ENCODE measurements around the gene MAPRE3.

Gene MAPRE3

GRCh38 chr2:26936855-26937254 lies 33.6 kb upstream of the MAPRE3 start:
- no peak for DNase-seq (ENCODE audit: extremely low read depth, insufficient read length)
- H3K36me3 ChIP-seq (ENCODE audit: control insufficient read depth, insufficient read depth, low read length) = no peaks in the 10 kb centered on the region
- TF ChIP-seq CTCF (IDR thresholded peaks at IDR 0.05; ENCODE audit: insufficient read depth, low read length, poor library complexity, severe bottlenecking) = no peak
- no peak overlapping the region for H3K4me3 ChIP-seq (replicated peaks; ENCODE audit: low read depth, low read length)
- H3K27me3 ChIP-seq (replicated peaks; ENCODE audit: control insufficient read depth, insufficient read depth, low read length) = 0 out of 2 replicates have a peak, but pooled peaks cover 1% of the 10 kb centered on the region

GRCh38 chr2:26938399-26939118 lies 31.9 kb upstream of the MAPRE3 start:
- no peak for TF ChIP-seq CTCF (IDR thresholded peaks at IDR 0.05; ENCODE audit: insufficient read depth, low read length, poor library complexity, severe bottlenecking)
- Histone ChIP-seq H3K4me3 (replicated peaks; ENCODE audit: low read depth, low read length) (no peak overlapping the region), H3K27me3 (replicated peaks; ENCODE audit: control insufficient read depth, insufficient read depth, low read length) (0 out of 2 replicates have a peak, but pooled peaks cover 1% of the 10 kb centered on the region), H3K36me3 (ENCODE audit: control insufficient read depth, insufficient read depth, low read length) (no peaks in the 10 kb centered on the region)
- no peak for DNase-seq (ENCODE audit: extremely low read depth, insufficient read length)

GRCh38 chr2:26940001-26940400 lies 30.4 kb upstream of the MAPRE3 start:
- TF ChIP-seq CTCF (IDR thresholded peaks at IDR 0.05; ENCODE audit: insufficient read depth, low read length, poor library complexity, severe bottlenecking) = no peak
- 0 out of 2 replicates have a peak, but pooled peaks cover 1% of the 10 kb centered on the region for H3K27me3 ChIP-seq (replicated peaks; ENCODE audit: control insufficient read depth, insufficient read depth, low read length)
- H3K36me3 ChIP-seq (ENCODE audit: control insufficient read depth, insufficient read depth, low read length) = no peaks in the 10 kb centered on the region
- no peak for DNase-seq (ENCODE audit: extremely low read depth, insufficient read length)
- no peak overlapping the region for H3K4me3 ChIP-seq (replicated peaks; ENCODE audit: low read depth, low read length)

GRCh38 chr2:26941486-26941885 lies 29.0 kb upstream of the MAPRE3 start:
- no peaks in the 10 kb centered on the region for H3K27me3 ChIP-seq (replicated peaks; ENCODE audit: control insufficient read depth, insufficient read depth, low read length)
- no peak for TF ChIP-seq CTCF (IDR thresholded peaks at IDR 0.05; ENCODE audit: insufficient read depth, low read length, poor library complexity, severe bottlenecking)
- H3K4me3 ChIP-seq (replicated peaks; ENCODE audit: low read depth, low read length) = no peak overlapping the region
- DNase-seq (ENCODE audit: extremely low read depth, insufficient read length) = no peak
- H3K36me3 ChIP-seq (ENCODE audit: control insufficient read depth, insufficient read depth, low read length) = no peaks in the 10 kb centered on the region

- DNase-seq (ENCODE audit: extremely low read depth, insufficient read length) = peak; percentile 31
- Histone ChIP-seq H3K27me3 (replicated peaks; ENCODE audit: control insufficient read depth, insufficient read depth, low read length) (no peaks in the 10 kb centered on the region; the same call in 1 of the 2 replicates), H3K4me3 (replicated peaks; ENCODE audit: low read depth, low read length) (no peak overlapping the region), H3K36me3 (ENCODE audit: control insufficient read depth, insufficient read depth, low read length) (no peaks in the 10 kb centered on the region)
- TF ChIP-seq CTCF (IDR thresholded peaks at IDR 0.05; ENCODE audit: insufficient read depth, low read length, poor library complexity, severe bottlenecking) = peak; percentile 70
Measured at GRCh38 chr2:26942543-26943295, 27.7 kb upstream of the MAPRE3 start.
